ENCODE results near the gene LRRC10B.

- no peak for TF ChIP-seq POLR2AphosphoS5 (IDR thresholded peaks at IDR 0.05; ENCODE audit: low read depth, low read length)
- TF ChIP-seq SIN3A (IDR thresholded peaks at IDR 0.05; ENCODE audit: borderline replicate concordance, insufficient read depth, low read length) = no peak
Measured at GRCh38 chr11:61472282-61472681, 36.3 kb upstream of the LRRC10B start.
